ENCODE results near the gene CDH19.

CDH19 gene

DNA sequence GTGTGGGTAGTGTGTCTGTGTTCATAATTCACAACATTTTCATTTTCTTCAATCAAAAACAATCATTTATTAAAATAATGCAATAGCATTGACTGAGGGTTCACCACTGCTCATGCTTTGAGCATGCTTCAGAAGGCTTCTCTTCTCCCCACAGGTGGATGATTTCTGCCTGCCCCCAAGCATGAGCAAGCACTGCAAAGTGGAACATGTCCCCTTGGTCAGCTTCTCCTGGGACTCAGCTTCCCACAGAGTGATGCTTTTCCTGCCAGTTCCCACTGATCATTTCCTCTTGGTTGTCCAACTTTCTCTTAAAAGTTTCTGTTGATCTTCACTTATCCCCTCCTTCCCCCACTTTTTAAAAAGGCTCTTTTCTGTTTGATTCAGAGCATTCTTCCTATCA is 31.5 kb upstream of the CDH19 start:
- H3K9ac ChIP-seq (ENCODE audit: insufficient read length, low read depth): no peak overlapping the region
- H3K9me3 ChIP-seq (ENCODE audit: insufficient read depth, low read length): no peaks in the 10 kb centered on the region
- no peak for DNase-seq (ENCODE audit: low read depth, low spot score)
- no peak overlapping the region for H3K4me3 ChIP-seq (ENCODE audit: insufficient read length, low read depth)
- no peaks in the 10 kb centered on the region for H3K27me3 ChIP-seq (ENCODE audit: insufficient read depth, insufficient read length)
- no peaks in the 10 kb centered on the region for H3K36me3 ChIP-seq (ENCODE audit: insufficient read depth, insufficient read length, low read length)
- no peaks in the 10 kb centered on the region for H3K4me1 ChIP-seq (ENCODE audit: insufficient read depth, insufficient read length)
- TF ChIP-seq SUZ12 (IDR thresholded peaks at IDR 0.05; ENCODE audit: extremely low read depth, insufficient read depth, insufficient read length) (no peak), YY1 (IDR thresholded peaks at IDR 0.05; ENCODE audit: insufficient read depth, insufficient read length) (no peak), ZNF274 (IDR thresholded peaks at IDR 0.05; ENCODE audit: low read depth, low read length) (no peak)

DNA sequence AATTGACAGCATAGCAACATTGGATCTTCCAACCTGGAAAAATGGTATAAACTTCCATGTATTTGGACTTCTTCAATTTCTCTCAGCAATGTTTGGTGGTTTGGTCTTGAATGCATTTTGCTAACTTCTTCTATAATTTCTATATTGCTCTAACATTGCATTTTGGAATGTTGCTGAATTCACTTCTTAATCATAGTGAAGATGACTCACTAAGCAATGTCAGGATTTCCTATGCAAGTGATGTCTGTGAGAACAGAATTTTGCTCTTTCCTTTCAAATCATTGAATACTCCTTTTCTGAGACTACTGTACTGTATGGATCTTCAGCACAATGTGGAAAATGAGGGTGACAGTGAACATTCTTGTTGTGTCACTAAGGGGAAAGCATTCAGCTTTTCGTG is 28.9 kb upstream of the CDH19 start:
- no peaks in the 10 kb centered on the region for H3K4me1 ChIP-seq (ENCODE audit: insufficient read depth, insufficient read length)
- no peaks in the 10 kb centered on the region for H3K36me3 ChIP-seq (ENCODE audit: insufficient read depth, insufficient read length, low read length)
- no peak for TF ChIP-seq SUZ12 (IDR thresholded peaks at IDR 0.05; ENCODE audit: extremely low read depth, insufficient read depth, insufficient read length)
- no peak for TF ChIP-seq ZNF274 (IDR thresholded peaks at IDR 0.05; ENCODE audit: low read depth, low read length)
- no peak for TF ChIP-seq YY1 (IDR thresholded peaks at IDR 0.05; ENCODE audit: insufficient read depth, insufficient read length)
- no peak for DNase-seq (ENCODE audit: low read depth, low spot score)
- H3K9ac ChIP-seq (ENCODE audit: insufficient read length, low read depth): no peak overlapping the region
- no peaks in the 10 kb centered on the region for H3K9me3 ChIP-seq (ENCODE audit: insufficient read depth, low read length)
- no peak overlapping the region for H3K4me3 ChIP-seq (ENCODE audit: insufficient read length, low read depth)
- H3K27me3 ChIP-seq (ENCODE audit: insufficient read depth, insufficient read length): no peaks in the 10 kb centered on the region

DNA sequence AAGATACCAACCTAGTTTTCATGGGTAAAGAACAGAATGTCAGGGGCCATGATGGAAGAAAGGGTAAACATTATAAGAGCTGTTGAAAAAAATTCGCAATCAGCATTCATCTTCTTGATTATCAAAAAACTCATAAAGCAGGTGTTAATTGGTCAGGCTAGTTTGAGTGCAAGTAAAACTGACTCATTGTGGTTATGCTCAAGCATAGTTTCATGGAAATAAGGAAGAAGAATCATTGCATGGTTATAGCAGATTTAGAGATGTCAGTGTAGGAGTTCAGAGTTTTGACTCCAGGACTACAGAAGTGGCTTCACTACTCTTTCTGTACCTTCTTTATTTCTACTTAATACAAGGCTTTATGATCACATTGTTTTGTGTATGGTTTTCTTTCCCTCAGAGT is 26.9 kb upstream of the CDH19 start:
- H3K9ac ChIP-seq (ENCODE audit: insufficient read length, low read depth): no peak overlapping the region
- no peaks in the 10 kb centered on the region for H3K9me3 ChIP-seq (ENCODE audit: insufficient read depth, low read length)
- no peaks in the 10 kb centered on the region for H3K27me3 ChIP-seq (ENCODE audit: insufficient read depth, insufficient read length)
- no peaks in the 10 kb centered on the region for H3K36me3 ChIP-seq (ENCODE audit: insufficient read depth, insufficient read length, low read length)
- no peaks in the 10 kb centered on the region for H3K4me1 ChIP-seq (ENCODE audit: insufficient read depth, insufficient read length)
- no peak for TF ChIP-seq ZNF274 (IDR thresholded peaks at IDR 0.05; ENCODE audit: low read depth, low read length)
- no peak for TF ChIP-seq YY1 (IDR thresholded peaks at IDR 0.05; ENCODE audit: insufficient read depth, insufficient read length)
- no peak for TF ChIP-seq SUZ12 (IDR thresholded peaks at IDR 0.05; ENCODE audit: extremely low read depth, insufficient read depth, insufficient read length)
- DNase-seq (ENCODE audit: low read depth, low spot score): no peak
- H3K4me3 ChIP-seq (ENCODE audit: insufficient read length, low read depth): no peak overlapping the region

DNA sequence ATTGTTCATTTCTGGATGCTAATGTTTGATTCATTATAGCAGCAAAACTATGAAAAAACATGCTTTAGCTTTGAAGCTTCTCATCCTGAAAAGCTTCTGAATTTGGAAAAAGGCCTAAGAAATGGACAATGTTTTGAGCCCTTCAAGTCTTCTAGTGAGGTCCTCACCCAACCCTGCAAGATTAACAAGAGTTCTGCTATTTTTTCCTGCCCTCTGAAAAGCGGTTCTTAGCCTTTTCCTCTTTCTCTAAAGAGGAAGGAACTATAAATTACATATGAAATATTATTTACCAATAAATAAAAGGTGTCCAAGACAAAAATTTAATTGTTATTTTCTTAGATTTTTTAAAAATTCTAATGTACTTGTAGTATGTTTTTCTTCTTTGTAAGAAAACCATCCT is 19.9 kb upstream of the CDH19 start:
- no peak for DNase-seq (ENCODE audit: low read depth, low spot score)
- H3K27me3 ChIP-seq (ENCODE audit: insufficient read depth, insufficient read length): no peaks in the 10 kb centered on the region
- H3K36me3 ChIP-seq (ENCODE audit: insufficient read depth, insufficient read length, low read length): no peaks in the 10 kb centered on the region
- H3K4me3 ChIP-seq (ENCODE audit: insufficient read length, low read depth): no peak overlapping the region
- no peaks in the 10 kb centered on the region for H3K9me3 ChIP-seq (ENCODE audit: insufficient read depth, low read length)
- TF ChIP-seq SUZ12 (IDR thresholded peaks at IDR 0.05; ENCODE audit: extremely low read depth, insufficient read depth, insufficient read length): no peak
- no peak for TF ChIP-seq YY1 (IDR thresholded peaks at IDR 0.05; ENCODE audit: insufficient read depth, insufficient read length)
- TF ChIP-seq ZNF274 (IDR thresholded peaks at IDR 0.05; ENCODE audit: low read depth, low read length): no peak
- no peak overlapping the region for H3K9ac ChIP-seq (ENCODE audit: insufficient read length, low read depth)
- no peaks in the 10 kb centered on the region for H3K4me1 ChIP-seq (ENCODE audit: insufficient read depth, insufficient read length)

DNA sequence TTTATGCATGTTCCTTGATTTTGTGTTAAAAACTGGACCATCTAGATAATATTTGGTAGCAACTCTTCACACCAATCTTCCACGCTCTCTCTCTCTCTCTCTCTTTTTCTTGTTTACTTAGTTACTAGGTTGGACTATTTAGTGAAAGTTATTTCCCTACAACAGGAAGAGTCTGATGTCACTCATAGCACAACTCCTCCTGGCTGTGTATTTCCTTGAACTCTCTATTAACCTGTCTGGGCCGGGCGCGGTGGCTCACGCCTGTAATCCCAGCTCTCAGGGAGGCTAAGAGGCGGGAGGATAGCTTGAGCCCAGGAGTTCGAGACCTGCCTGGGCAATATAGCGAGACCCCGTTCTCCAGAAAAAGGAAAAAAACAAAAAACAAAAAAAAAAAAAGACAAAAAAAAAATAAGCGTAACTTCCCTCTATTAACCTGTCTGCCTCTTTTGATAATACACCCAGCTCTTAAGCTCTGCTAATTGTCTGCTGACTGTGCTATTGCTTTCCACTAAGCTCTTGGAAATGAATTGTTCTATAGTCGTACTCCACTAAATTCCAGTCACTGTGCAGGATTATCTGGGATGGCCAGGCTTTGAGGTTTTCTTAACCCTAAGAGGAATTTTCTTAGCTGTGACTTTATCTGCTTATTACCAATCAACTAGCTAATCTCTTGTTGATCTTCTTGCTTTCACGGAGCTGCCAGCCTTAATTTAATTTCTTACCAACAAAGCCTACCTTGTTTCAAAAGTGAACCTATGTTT is 18.1 kb upstream of the CDH19 start:
- H3K4me1 ChIP-seq (ENCODE audit: insufficient read depth, insufficient read length): no peaks in the 10 kb centered on the region
- no peaks in the 10 kb centered on the region for H3K27me3 ChIP-seq (ENCODE audit: insufficient read depth, insufficient read length)
- no peak for DNase-seq (ENCODE audit: low read depth, low spot score)
- H3K9me3 ChIP-seq (ENCODE audit: insufficient read depth, low read length): no peaks in the 10 kb centered on the region
- TF ChIP-seq SUZ12 (IDR thresholded peaks at IDR 0.05; ENCODE audit: extremely low read depth, insufficient read depth, insufficient read length) (no peak), ZNF274 (IDR thresholded peaks at IDR 0.05; ENCODE audit: low read depth, low read length) (no peak), YY1 (IDR thresholded peaks at IDR 0.05; ENCODE audit: insufficient read depth, insufficient read length) (no peak)
- H3K36me3 ChIP-seq (ENCODE audit: insufficient read depth, insufficient read length, low read length): no peaks in the 10 kb centered on the region
- H3K4me3 ChIP-seq (ENCODE audit: insufficient read length, low read depth): no peak overlapping the region
- H3K9ac ChIP-seq (ENCODE audit: insufficient read length, low read depth): no peak overlapping the region

DNA sequence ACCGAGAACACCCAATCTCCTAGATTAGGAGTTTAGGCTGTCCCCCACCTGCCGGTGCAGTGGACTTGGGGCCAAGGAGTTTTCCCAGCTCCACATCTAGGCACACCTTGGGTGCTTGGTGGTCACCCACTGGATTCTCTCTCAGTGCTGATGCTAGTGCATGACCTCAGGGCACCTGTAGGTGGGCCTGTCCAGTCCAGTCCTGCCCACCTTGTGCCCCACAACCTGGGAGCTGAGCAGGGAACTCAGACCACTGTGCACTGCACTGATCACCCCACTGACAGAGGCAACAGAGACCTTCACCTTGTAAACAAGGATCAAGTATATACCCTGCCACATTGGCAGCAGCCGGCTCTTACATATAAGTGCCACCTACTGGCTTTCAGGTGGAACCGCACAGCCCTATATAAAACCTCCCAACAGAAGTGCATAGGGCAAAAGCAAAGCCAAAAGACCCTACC is 12.7 kb upstream of the CDH19 start:
- H3K9ac ChIP-seq (ENCODE audit: insufficient read length, low read depth): no peak overlapping the region
- H3K4me3 ChIP-seq (ENCODE audit: insufficient read length, low read depth): no peak overlapping the region
- H3K36me3 ChIP-seq (ENCODE audit: insufficient read depth, insufficient read length, low read length): no peaks in the 10 kb centered on the region
- peak; percentile 2 for DNase-seq (ENCODE audit: low read depth, low spot score)
- TF ChIP-seq YY1 (IDR thresholded peaks at IDR 0.05; ENCODE audit: insufficient read depth, insufficient read length): no peak
- H3K27me3 ChIP-seq (ENCODE audit: insufficient read depth, insufficient read length): no peaks in the 10 kb centered on the region
- H3K9me3 ChIP-seq (ENCODE audit: insufficient read depth, low read length): no peaks in the 10 kb centered on the region; the same call in 1 of the 2 replicates
- no peaks in the 10 kb centered on the region for H3K4me1 ChIP-seq (ENCODE audit: insufficient read depth, insufficient read length)

DNA sequence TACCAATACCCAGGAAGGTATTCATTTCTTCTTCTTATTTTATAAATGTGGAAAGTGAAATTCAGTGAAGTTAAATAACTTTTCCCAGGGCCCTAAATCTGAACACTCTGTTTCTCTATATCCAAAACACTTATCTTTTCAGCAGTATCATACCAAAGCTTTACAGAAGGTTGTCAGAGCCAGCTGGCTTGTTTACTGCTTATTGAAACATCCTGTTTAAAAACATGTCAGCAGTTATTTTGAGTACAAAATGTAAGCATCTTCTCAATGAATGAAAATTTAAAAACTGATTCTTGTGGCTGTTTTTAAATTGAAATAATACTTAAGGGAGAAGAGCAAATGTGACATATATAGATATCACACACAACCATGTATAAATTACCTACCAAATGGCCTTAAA is 11.3 kb upstream of the CDH19 start:
- DNase-seq (ENCODE audit: low read depth, low spot score): no peak
- H3K36me3 ChIP-seq (ENCODE audit: insufficient read depth, insufficient read length, low read length): no peaks in the 10 kb centered on the region
- H3K9me3 ChIP-seq (ENCODE audit: insufficient read depth, low read length): no peaks in the 10 kb centered on the region; the same call in 1 of the 2 replicates
- H3K27me3 ChIP-seq (ENCODE audit: insufficient read depth, insufficient read length): no peaks in the 10 kb centered on the region
- no peak overlapping the region for H3K4me3 ChIP-seq (ENCODE audit: insufficient read length, low read depth)
- H3K4me1 ChIP-seq (ENCODE audit: insufficient read depth, insufficient read length): no peaks in the 10 kb centered on the region
- TF ChIP-seq SUZ12 (IDR thresholded peaks at IDR 0.05; ENCODE audit: extremely low read depth, insufficient read depth, insufficient read length): no peak
- TF ChIP-seq ZNF274 (IDR thresholded peaks at IDR 0.05; ENCODE audit: low read depth, low read length): no peak
- no peak for TF ChIP-seq YY1 (IDR thresholded peaks at IDR 0.05; ENCODE audit: insufficient read depth, insufficient read length)
- H3K9ac ChIP-seq (ENCODE audit: insufficient read length, low read depth): no peak overlapping the region

Data from NT2/D1 (cell line).